Brain microvascular endothelial cell (primary cell): Measurements from ENCODE around the gene SEMA5A.
A peak's percentile ranks its signal among the peaks of the same experiment; 100 is the strongest.

Experiments
- DNase-seq: peaks from one replicate; pipeline ENCODE4 v3.0.0-alpha.2; 2020
- H3K27ac ChIP-seq: fragments of 250-450 bp; sonication (Bioruptor Pico); 2 replicates; pipeline ENCODE4 v1.5.1; 2020; ENCODE audit warnings: mild to moderate bottlenecking, moderate library complexity
- H3K27me3 ChIP-seq: fragments of 250-450 bp; sonication (Bioruptor Pico); replicated peaks from 2 replicates; pipeline ENCODE4 v1.5.1; 2020; ENCODE audit warnings: mild to moderate bottlenecking
- H3K36me3 ChIP-seq: fragments of 250-450 bp; sonication (Bioruptor Pico); replicated peaks from 2 replicates; pipeline ENCODE4 v1.5.1; 2020; ENCODE audit warnings: mild to moderate bottlenecking
- H3K4me3 ChIP-seq: 2 replicates; pipeline ENCODE4 v1.5.1; 2011; ENCODE audit warnings: low read depth, mild to moderate bottlenecking, control low read depth, low read length, moderate library complexity
- CTCF ChIP-seq: IDR thresholded peaks from 2 replicates; pipeline ENCODE4 v1.5.1; 2011; ENCODE audit warnings: low read depth, mild to moderate bottlenecking, moderate library complexity, low read length, control low read depth, inconsistent platforms; ENCODE audit errors: missing control alignments
- in situ Hi-C: cut with HindIII; loops from 2 replicates; pipeline ENCODE4 v1.10.0; 2017; ENCODE audit warnings: low sequenced_read_pairs, low pct_ligation_motif_present

SEMA5A gene

GRCh38 chr5:9505225-9505624, 40.6 kb downstream of the SEMA5A start:
- no peak overlapping the region for H3K27ac ChIP-seq
- H3K36me3 ChIP-seq: no peaks in the 10 kb centered on the region
- DNase-seq: no peak
- no peaks in the 10 kb centered on the region for H3K27me3 ChIP-seq
- H3K4me3 ChIP-seq: no peak overlapping the region
- in situ Hi-C loops: no loop called here
- TF ChIP-seq CTCF: no peak

GRCh38 chr5:9502864-9503263, 43.0 kb downstream of the SEMA5A start:
- no peaks in the 10 kb centered on the region for H3K36me3 ChIP-seq
- H3K27me3 ChIP-seq: no peaks in the 10 kb centered on the region
- no peak for DNase-seq
- no peak overlapping the region for H3K4me3 ChIP-seq
- TF ChIP-seq CTCF: no peak
- H3K27ac ChIP-seq: no peak overlapping the region
- in situ Hi-C loops: no loop called here

GRCh38 chr5:9502050-9502834, 43.6 kb downstream of the SEMA5A start:
- TF ChIP-seq CTCF: no peak
- in situ Hi-C loops: no loop called here
- no peaks in the 10 kb centered on the region for H3K36me3 ChIP-seq

GRCh38 chr5:9500625-9501024, 45.2 kb downstream of the SEMA5A start:
- no peaks in the 10 kb centered on the region for H3K27me3 ChIP-seq
- TF ChIP-seq CTCF: peak; percentile 28
- no peak for DNase-seq
- H3K27ac ChIP-seq: no peak overlapping the region
- H3K36me3 ChIP-seq: no peaks in the 10 kb centered on the region
- in situ Hi-C loops: no loop called here
- no peak overlapping the region for H3K4me3 ChIP-seq

More at GRCh38 chr5:9502050-9502834, 43.6 kb downstream of the SEMA5A start:
- DNase-seq: no peak
- no peak overlapping the region for H3K27ac ChIP-seq
- no peak overlapping the region for H3K4me3 ChIP-seq
- H3K27me3 ChIP-seq: no peaks in the 10 kb centered on the region

- H3K4me3 ChIP-seq: no peak overlapping the region
- in situ Hi-C loops: no loop called here
- TF ChIP-seq CTCF: no peak
- H3K27me3 ChIP-seq: no peaks in the 10 kb centered on the region
- no peak overlapping the region for H3K27ac ChIP-seq
- DNase-seq: no peak
- no peaks in the 10 kb centered on the region for H3K36me3 ChIP-seq
Measured at GRCh38 chr5:9500193-9500592, 45.7 kb downstream of the SEMA5A start.

- in situ Hi-C loops: no loop called here
- no peak for DNase-seq
- TF ChIP-seq CTCF: no peak
- Histone ChIP-seq H3K27me3 (no peaks in the 10 kb centered on the region), H3K4me3 (no peak overlapping the region), H3K27ac (no peak overlapping the region), H3K36me3 (no peaks in the 10 kb centered on the region)
Measured at GRCh38 chr5:9499498-9499876, 46.4 kb downstream of the SEMA5A start.
